Left colon (tissue), 2 donors: ENCODE measurements around the gene STPG3. TPM values are rescaled to one million over a fixed set of nuclear protein-coding genes. Genes with fewer than 3 reads are reported as not detected.
"Not testable (repeated sequence)": the region's sequence is repeated elsewhere in the genome, so short reads cannot be mapped to it uniquely, and the experiment has no call there.

Experiments used
- ATAC-seq: fragments of 200-7000 bp; cut with Tn5 transposase; one replicate; pipeline ENCODE4 v1.9.1; 2020; ENCODE audit warnings: mild to moderate bottlenecking, moderate library complexity
- DNase-seq, 2 donors: peaks; one replicate each; pipeline ENCODE4 v3.0.0-alpha.2; 2020
- intact Hi-C, 2 donors: fragments of 100-400 bp; cut with DNase I in 1 of 2; cut with micrococcal nuclease in 1 of 2; formaldehyde crosslinking; loops; one replicate each; pipeline versions ENCODE4 v1.11.2 to v1.14.0; 2022; cut with DNase I, micrococcal nuclease
- total RNA-seq, 2 donors: library from RNA; stranded (reverse); fragmentation: NEBNext Ultra II Directional; extraction: Animal tissue kit (Norgen Biotek cat#: 25700); gene quantifications; one replicate each; pipeline ENCODE4 v1.2.1, GENCODE V29; 2021
- donor health status: DM: no; HTN: no; CAD: no.
- donor health status: DM: yes; HTN: yes; CAD: no.

The STPG3 gene
- total RNA-seq, 2 donors from 2014 or later: not detected

DNA sequence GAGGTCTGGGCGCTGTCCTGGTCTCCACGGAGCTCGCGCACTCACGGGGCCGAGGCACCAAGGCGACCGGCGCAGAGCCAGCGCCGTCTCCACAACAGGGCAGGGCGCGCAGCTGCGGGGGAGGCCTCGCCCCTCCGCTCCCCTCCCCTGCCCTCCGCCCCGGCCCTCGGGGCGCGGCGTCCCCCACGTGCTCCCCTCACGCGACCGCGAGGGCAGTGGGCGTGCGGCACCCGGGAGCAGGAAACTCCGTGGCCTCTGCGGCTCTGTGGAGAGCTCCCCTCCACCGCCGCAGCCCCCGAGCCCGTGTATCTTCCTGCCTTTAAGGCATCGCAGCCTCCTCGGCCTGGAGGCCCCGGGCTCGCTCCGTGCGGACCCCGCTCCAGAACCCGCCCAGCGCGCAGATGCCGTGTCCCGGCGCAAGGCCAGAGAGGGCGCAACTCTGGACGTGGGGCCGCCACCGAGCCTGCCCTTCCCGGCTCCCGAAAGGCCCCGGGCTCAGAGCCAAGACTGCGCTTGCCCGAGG, 10.7 kb upstream of the STPG3 start:
- ATAC-seq (peak; percentile 52), DNase-seq (peak; percentile 82 to 83)
- intact Hi-C loops: no loop called here

DNA sequence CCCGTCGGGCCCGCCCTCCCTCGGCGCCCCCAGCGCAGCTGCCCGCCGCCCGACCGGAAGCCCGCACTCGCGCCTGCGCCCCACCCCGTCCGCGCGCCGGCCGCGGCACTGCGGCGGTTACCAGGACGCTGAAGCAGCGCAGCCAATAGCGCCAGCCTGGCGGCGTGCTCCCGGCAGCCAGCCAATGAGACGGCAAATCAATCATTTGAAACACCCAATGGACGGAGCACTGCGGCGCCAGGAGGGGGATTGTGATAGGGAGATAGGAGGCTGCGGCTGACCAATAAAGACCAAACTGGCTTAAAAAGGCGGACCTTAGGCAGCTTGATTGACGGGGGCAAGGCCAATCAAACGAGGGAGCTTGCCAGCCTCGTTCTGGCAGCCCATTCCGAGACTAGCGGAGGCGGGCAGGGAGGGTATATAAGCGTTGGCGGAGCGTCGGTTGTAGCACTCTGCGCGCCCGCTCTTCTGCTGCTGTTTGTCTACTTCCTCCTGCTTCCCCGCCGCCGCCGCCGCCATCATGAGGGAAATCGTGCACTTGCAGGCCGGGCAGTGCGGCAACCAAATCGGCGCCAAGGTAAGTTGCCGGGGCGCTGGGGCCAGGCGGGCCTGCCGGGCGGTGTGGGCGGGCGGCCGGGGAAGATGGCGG, 10.1 kb upstream of the STPG3 start, which contains the start of gene TUBB4B:
TUBB4B (plus strand) TSS at position 447 of the 649 bp plus-strand sequence; CDS start at position 521, 74 bp downstream.
- ATAC-seq (peak; percentile 66), DNase-seq (peak; percentile 98 to 99)
- intact Hi-C loops: no loop called here

DNA sequence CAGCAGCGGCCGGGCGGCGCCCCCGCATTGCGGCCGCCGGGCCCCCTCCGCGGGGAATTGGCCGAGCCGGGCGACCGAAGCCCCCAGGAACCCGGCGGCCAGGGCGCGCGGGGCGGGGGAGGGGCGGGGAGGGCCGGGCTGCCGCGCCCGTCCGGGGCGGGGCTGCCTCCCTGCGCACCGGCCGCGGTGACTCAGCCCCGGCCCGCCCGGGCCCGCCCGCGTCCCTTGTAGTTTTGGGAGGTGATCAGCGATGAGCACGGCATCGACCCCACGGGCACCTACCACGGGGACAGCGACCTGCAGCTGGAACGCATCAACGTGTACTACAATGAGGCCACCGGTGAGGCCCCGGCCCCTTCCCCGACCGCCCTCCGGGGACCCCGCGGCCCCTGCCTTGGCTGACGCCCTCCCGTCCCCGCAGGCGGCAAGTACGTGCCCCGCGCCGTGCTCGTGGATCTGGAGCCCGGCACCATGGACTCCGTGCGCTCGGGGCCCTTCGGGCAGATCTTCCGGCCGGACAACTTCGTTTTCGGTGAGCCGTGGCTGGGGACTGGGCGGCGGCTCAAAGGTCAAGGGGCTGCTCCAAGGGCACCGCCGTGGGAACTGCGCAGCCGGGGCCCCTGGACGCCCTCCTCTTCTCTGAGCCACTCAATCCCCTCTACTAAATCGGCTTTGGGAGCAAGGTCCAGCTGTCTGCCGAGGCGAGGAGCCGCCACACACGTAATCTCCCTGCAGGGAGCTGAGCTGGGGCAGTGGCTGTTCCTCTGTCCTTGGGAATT, 9.4 kb upstream of the STPG3 start:
- DNase-seq: peak in 1 of 2 donors; percentile 77
- peak; percentile 33 for ATAC-seq
- intact Hi-C loops: no loop called here

DNA sequence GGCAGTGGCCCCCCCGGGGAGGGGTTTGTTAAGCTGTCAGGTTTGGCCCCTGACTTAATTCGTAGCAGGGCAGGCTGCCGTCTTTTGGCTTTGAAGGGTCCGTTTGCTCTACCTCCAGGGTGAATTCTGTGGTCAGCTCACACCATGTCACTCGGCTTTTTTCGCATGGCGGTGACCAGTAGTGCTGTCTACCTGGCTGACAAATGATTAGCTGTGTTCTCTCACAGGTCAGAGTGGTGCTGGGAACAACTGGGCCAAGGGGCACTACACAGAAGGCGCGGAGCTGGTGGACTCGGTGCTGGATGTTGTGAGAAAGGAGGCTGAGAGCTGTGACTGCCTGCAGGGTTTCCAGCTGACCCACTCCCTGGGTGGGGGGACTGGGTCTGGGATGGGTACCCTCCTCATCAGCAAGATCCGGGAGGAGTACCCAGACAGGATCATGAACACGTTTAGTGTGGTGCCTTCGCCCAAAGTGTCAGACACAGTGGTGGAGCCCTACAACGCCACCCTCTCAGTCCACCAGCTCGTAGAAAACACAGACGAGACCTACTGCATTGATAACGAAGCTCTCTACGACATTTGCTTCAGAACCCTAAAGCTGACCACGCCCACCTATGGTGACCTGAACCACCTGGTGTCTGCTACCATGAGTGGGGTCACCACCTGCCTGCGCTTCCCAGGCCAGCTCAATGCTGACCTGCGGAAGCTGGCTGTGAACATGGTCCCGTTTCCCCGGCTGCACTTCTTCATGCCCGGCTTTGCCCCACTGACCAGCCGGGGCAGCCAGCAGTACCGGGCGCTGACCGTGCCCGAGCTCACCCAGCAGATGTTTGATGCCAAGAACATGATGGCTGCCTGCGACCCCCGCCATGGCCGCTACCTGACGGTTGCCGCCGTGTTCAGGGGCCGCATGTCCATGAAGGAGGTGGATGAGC, 8.6 kb upstream of the STPG3 start:
- intact Hi-C loops: no loop called here
- ATAC-seq (no peak), DNase-seq (no peak)

DNA sequence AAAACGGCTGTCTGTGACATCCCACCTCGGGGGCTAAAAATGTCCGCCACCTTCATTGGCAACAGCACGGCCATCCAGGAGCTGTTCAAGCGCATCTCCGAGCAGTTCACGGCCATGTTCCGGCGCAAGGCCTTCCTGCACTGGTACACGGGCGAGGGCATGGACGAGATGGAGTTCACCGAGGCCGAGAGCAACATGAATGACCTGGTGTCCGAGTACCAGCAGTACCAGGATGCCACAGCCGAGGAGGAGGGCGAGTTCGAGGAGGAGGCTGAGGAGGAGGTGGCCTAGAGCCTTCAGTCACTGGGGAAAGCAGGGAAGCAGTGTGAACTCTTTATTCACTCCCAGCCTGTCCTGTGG, 7.8 kb upstream of the STPG3 start:
- intact Hi-C loops, DNase-seq, ATAC-seq: not testable (repeated sequence)

DNA sequence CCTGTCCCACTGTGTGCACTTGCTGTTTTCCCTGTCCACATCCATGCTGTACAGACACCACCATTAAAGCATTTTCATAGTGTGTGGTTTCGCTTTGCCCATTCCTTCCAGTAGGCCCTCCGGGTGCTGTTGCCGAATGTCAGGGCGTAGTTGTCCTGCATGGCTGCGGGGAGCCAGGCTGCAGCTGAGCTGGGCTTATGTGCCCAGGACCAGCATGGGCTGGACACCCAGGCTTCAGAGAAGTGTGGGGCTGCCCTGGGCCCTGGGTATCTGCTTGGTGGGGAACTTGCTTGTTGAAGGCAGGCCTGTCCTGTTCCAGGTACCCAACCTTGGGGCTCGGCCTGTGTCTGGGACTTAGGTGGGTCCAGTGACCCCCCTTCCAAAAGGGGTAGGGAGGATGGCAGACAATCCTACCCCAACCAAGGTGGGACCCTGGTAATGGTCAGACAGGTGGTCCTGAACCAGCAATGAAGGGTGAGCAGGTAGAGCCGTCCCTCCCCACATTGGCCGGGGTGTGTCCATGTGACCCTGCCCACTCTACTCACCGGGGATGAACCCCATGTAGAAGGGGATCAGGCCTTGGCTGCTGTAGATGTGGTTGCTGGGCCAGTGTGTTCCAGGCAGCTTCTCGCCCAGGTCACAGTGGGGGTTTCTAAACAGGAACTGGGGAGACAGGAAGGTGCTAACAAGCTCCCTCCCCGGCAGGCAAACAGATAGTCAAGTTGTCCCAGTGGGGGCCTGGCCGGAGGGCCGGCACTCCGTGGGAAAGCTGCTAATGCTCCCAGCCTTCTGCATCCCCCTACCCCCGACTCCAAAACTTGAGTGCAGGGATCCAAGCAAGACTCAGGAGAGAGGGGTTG, 7.2 kb upstream of the STPG3 start:
- ATAC-seq (no peak), DNase-seq (no peak)
- intact Hi-C loops: no loop called here

DNA sequence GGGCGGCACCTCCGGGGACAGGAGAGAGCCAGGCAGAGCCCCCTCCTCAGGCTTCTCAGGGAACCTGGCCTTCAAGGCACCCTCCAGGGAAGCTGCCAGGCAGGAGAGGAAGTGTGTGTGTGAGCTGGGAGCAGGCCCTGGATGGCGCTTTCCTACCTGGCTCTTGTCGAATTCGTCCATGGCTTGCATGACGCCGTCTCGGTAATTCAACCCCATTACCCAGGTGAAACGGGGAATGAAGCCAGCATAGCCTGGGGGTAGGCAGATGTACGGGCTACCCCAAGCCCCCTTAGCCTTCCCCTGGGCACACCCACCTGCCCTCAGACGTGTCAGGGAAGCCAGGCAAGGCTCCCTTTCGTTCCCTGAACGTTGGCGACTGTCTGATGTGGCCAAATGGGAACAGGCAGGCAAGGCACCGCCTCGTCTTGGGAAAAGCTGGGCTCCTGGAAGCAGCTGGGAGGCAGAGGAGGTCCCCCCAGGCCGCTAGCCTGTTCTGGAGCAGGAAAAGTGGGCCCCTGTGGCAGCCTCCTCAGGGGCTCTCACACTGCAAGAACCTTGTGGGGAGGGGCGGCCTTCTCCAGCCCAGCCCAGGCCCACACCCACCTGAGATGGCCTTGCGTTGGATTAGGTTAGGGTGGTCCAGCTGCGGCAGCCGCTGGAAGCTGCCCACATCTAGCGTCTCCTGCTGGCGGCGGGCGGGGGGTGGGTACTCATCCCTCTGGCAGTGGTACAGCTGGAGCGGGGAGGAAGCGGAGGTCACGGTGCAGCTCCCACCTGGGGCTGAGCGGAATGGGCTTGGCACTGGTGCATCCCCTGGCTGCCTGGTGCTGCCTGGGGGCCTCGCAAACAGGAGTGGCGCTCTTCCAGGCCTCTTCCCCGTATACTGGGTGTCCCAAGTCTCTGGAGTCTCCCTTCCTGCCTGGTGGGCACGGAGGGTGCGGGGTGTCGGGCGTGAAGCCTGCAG, 6.3 kb upstream of the STPG3 start:
- intact Hi-C loops: no loop called here
- DNase-seq (no peak), ATAC-seq (no peak)

DNA sequence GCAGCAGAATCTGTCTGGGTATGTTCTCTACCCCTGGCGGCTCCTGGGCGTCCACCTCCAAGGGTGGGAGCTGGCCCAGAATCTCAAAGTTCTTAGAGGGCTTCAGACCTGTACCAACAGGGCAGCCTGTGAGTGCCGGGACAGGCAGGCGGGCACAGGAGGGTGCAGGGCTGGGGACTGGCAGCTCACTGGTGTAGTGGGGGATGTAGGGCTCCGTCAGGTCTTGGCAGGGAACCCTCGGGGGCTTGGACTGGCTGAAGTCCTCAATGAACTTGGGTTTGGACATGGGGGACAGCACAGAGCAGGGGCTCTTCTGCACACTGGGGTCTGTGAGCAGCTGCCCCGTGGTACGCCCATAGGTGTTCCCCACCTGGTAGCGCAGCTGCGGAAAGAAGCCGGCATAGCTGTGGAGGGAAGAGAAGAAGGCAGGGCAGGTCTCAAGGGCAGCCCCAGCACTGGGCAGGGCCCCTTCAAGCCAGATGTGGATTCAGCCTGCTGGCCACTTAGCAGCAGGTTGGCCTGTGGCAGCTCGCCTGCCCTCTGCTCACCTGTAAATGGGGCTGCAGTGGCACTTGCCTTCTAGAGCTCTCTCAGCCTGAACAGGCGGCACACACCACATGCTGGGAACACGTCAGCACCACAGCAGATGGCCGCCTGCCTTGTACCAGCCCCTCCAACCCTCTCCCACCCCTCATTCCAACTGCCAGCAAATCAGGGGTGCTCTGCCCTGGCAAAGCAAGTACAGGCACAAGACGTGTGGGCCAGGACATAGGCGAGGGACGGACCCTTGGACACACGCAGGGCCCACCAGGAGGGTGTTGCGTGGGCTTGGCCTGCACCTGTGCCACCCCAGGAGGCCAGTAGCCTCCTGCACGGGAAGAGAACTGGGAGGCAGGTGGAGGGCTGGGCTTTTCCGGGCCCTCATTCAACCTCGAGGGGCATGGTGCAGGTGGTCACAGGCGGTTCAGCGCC, 5.3 kb upstream of the STPG3 start:
- ATAC-seq (no peak), DNase-seq (no peak)
- intact Hi-C loops: no loop called here

DNA sequence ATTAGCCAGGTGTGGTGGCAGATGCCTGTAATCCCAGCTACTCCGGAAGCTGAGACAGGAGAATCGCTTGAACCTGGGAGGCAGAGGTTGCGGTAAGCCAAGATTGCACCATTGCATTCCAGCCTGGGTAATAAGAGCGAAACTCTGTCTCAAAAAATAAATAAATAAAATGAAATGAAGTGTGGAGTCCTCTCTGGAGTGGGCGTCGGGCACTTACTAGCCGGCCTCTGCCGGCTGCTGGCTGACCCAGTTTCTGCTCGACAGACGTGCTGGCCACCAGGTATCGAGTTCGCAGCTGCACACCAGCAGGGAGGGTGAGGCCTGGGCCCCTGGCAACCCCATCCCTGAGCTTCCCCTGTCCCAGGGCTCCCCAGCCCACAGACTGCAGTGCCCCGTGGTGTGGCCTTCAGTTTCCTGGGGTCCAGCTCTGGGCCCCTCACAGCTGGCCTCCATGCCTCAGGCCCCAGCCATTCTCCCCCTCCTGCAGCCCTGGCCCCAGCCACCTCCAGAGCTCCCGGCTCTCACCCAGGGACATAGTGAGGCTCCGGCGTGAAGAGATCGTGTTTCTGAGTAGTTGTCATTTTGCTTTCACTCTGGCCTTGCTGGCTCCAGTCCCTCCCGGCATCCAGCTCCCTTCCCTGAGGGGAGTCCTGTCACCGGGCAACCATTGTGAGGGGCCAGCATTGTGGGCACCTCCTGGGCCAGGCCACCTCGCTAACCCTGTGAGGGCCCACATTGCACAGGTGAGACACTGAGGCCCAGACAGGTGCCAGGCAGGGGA, 3.8 kb upstream of the STPG3 start:
- no peak for ATAC-seq
- no peak for DNase-seq
- intact Hi-C loops: no loop called here

DNA sequence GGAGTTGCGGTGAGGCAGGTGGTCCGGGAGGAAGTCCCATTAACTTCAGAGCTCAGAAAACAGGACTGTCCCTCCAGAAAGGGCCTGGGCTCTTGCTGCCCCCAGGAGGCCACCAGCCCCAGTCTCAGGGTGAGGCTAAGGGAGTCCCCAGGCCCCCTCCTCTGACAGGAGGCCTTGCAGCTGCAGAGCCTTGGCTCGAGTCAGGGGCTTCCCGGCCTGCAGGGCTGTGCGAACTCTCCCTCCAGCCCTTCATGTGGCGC, 3.2 kb upstream of the STPG3 start:
- intact Hi-C loops: no loop called here
- no peak for ATAC-seq

DNA sequence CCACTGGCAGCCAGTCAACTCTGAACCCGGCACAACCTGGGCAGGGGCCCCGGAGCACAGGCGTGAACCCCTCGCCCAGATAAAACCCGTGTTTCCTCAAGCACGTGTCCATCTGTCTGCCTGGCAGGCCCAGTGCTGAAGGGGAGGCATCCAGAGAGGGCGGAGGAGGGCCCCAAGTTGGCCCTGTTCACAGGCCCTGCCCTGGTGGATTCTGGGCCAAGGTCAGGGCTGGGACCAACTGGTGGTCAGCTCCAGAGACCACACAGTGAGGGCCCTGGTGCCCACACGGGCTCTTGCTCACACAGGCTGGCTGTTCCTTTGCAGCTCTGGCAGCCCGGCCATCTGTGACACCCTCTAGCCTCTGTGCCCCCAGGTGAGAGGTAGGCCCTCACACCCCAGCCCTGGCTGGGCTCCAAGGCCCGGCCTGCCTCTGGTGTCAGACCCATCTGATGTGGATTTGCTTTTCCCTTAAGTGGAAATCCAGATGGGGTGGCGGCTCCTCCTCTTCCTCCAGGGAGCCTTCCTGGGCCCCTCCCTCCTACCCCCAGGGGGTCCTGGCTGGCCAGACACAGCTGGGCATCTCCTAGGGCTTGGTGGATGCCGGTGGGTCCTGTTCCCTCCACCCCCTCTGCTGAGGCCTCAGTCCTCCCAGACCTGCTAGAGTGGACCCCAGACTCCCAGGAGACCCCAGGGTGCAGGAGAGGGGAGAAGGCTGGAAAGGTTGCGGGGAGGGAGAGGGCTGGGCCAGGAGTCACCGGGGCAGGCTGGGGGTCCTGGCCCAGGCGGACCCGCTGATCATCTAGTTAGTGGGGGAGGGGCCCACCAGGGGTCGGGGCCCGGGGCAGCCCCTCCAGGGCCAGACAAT, 525 bp upstream of the STPG3 start:
- no peak for DNase-seq
- no peak for ATAC-seq
- intact Hi-C loops: no loop called here

More for the DNA sequence above, 3.2 kb upstream of the STPG3 start:
- no peak for DNase-seq

DNA sequence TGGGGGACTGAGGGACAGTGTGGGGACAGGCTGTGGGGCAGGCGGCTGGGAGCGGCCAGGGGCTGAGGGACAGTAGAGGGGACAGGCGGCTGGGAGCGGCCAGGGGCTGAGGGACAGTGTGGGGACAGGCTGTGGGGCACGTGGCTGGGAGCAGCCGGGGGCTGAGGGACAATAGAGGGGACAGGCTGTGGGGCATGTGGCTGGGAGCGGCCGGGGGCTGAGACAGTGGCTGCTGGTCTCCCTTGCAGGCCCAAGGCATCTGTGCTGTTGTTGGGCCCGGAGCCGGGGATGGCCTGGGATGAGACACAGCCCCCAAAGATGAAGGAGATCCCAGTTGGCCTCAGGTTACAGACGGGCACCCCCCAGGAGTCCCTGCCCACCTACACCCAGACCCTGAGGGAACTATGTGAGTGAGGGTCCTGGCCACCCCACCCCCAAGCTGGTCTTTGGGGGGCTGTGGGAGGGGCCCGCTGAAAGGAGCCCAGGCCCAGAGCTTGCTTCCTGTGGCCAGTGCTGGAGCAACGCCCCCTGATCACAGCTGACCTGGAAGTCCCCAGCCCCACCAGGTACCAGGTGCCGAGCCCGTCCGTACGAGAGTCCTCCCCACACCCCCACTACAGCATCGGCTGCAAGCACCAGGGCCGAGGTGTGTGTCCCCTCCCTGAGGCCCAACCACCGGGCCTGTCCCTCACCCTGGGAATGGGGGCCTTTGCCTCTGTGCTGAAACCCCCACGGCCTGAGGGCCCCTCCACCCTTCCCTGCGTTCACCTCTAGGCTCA, 593 bp downstream of the STPG3 start:
- no peak for DNase-seq
- intact Hi-C loops: no loop called here
- no peak for ATAC-seq

DNA sequence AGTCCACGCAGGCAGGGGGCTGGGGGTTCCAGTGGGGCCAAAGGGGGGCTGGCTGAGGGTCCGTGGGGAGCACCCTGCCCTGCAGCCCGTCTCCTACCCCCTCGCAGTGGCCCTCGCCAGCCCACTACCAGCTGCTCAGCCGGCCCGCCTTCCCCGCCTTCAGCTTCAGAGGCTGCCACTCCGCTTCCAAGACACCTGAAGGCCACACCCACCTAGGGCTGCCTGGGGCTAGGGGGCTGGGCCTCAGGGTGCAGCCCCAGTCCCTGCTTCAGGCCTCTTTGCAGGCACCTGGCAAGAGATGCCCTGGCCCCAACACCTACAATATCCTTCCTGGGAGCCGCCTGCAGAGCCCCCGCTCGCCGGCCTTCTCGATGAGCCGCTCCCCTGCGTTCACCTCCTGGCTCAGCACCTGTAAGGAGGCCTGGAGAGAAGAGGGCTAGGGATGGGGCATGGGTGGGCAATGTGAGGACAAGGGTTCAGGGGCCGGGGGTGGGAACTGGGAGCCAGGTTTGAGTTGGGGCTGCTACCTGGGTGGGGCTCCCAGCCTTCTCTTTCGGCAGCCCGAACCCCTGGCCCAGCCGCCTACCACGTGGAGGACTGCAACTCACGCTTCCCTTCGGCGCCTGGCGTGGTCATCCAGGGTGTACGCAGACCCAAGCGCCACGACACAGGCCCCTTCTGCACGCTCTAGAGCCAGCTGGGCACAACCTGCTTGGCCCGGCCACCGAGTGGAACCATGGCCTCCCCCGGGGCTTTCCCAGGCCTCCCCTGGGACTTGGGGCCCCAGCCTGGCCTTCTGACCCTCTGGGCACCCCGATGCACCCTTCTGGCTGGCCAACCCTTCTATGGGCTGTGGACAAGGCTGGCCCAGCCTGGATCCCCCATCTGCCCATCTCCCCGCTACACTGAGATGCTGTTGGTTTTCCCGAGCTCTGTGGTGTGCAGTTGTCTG, 1.7 kb downstream of the STPG3 start:
- peak; percentile 36 for ATAC-seq
- peak in 1 of 2 donors; percentile 52 for DNase-seq
- intact Hi-C loops: no loop called here
